Vagina (tissue), 2 donors: ENCODE measurements around the gene PHC2.

Source experiments
- CTCF ChIP-seq, 3 experiments: fragments of 450-650 bp in 2 of 3; fragments of 200-600 bp in 1 of 3; sonication (generic) in 1 of 3; IDR thresholded peaks; one replicate each; pipeline ENCODE4 v1.5.1; 2017 to 2019; ENCODE audit warnings: antibody characterized with exemption in 3 of 3, mild to moderate bottlenecking in 2 of 3, moderate library complexity in 2 of 3
- POLR2A ChIP-seq, 2 donors: fragments of 450-650 bp; IDR thresholded peaks; one replicate each; pipeline ENCODE4 v1.6.1; 2017; ENCODE audit warnings: antibody characterized with exemption in 2 of 2, mild to moderate bottlenecking in 2 of 2, moderate library complexity in 2 of 2

- TF ChIP-seq CTCF (IDR thresholded peaks at IDR 0.05), result no peak
- TF ChIP-seq POLR2A (IDR thresholded peaks at IDR 0.05), result no peak
These were observed 111.5 kb downstream of the PHC2 start for GRCh38 chr1:33319186-33319948.
